ENCODE data around the gene MAPKBP1. TPM values are rescaled to one million over a fixed set of nuclear protein-coding genes. Genes with fewer than 3 reads are reported as not detected.

The MAPKBP1 gene
- total and polyA plus RNA-seq, 12 donors = 3.4 to 27.2 (median 13.3) TPM

- no peaks in the 10 kb centered on the region for H3K27me3 ChIP-seq
- no peak overlapping the region for H3K27ac ChIP-seq
- intact Hi-C loops (cut with DNase I) = no loop called here
- H3K4me3 ChIP-seq = no peak overlapping the region
- no peak for DNase-seq
- 94 to 97% methylated on average over 17 of the region's 17 CpGs for WGBS, 2 donors
- TF ChIP-seq CTCF (IDR thresholded peaks at IDR 0.05) = no peak
- no peak for ATAC-seq
- H3K4me1 ChIP-seq = peaks cover 0 to 5% (median 0%) of the 10 kb centered on the region in 9 donors
- H3K9me3 ChIP-seq = no peaks in the 10 kb centered on the region
- no peaks in the 10 kb centered on the region for H3K36me3 ChIP-seq
These were observed 82.0 kb downstream of the MAPKBP1 start for GRCh38 chr15:41856262-41856661.

- no peaks in the 10 kb centered on the region for H3K36me3 ChIP-seq
- ATAC-seq (no peak), DNase-seq (no peak)
- TF ChIP-seq CTCF (IDR thresholded peaks at IDR 0.05) = no peak
- WGBS, 2 donors = 94 to 96% methylated on average over 12 of the region's 12 CpGs
- no peak overlapping the region for H3K27ac ChIP-seq
- intact Hi-C loops (cut with DNase I) = no loop called here
- no peaks in the 10 kb centered on the region for H3K9me3 ChIP-seq
- no peaks in the 10 kb centered on the region for H3K27me3 ChIP-seq
- peaks cover 0 to 5% (median 0%) of the 10 kb centered on the region in 9 donors for H3K4me1 ChIP-seq
- no peak overlapping the region for H3K4me3 ChIP-seq
These were observed 82.4 kb downstream of the MAPKBP1 start for GRCh38 chr15:41856716-41857115.

GRCh38 chr15:41857316-41857715 lies 83.0 kb downstream of the MAPKBP1 start:
- no peaks in the 10 kb centered on the region for H3K9me3 ChIP-seq
- DNase-seq = no peak
- no peak for ATAC-seq
- H3K27ac ChIP-seq = no peak overlapping the region
- no peak for TF ChIP-seq CTCF (IDR thresholded peaks at IDR 0.05)
- 90 to 92% methylated on average over 9 of the region's 9 CpGs for WGBS, 2 donors
- peaks cover 0 to 5% (median 0%) of the 10 kb centered on the region in 9 donors for H3K4me1 ChIP-seq
- H3K36me3 ChIP-seq = peaks cover 0 to 4% (median 0%) of the 10 kb centered on the region in 9 donors
- intact Hi-C loops (cut with DNase I) = no loop called here
- H3K27me3 ChIP-seq = no peaks in the 10 kb centered on the region
- H3K4me3 ChIP-seq = no peak overlapping the region

GRCh38 chr15:41858756-41859155 lies 84.5 kb downstream of the MAPKBP1 start:
- TF ChIP-seq CTCF (IDR thresholded peaks at IDR 0.05) = no peak
- no peaks in the 10 kb centered on the region for H3K27me3 ChIP-seq
- ATAC-seq = no peak

More at GRCh38 chr15:41858756-41859155, 84.5 kb downstream of the MAPKBP1 start:
- H3K4me1 ChIP-seq = peaks cover 0 to 5% (median 0%) of the 10 kb centered on the region in 9 donors
- no peak overlapping the region for H3K4me3 ChIP-seq
- no peak overlapping the region for H3K27ac ChIP-seq
- WGBS, 2 donors = 85% methylated on average over 15 of the region's 15 CpGs
- no peaks in the 10 kb centered on the region for H3K9me3 ChIP-seq
- no peak for DNase-seq
- H3K36me3 ChIP-seq = peaks cover 0 to 7% (median 0%) of the 10 kb centered on the region in 9 donors
- intact Hi-C loops (cut with DNase I) = no loop called here

All from heart right ventricle (tissue), 16 donors.